ENCODE data around the gene PJVK. TPM values are rescaled to one million over a fixed set of nuclear protein-coding genes. Genes with fewer than 3 reads are reported as not detected.

PJVK gene
- total and polyA plus RNA-seq, 2 of the 13 experiments (the other 11 are each of a cell fraction or from before 2014, with no cell fraction given), result 1.2 to 2.6 TPM

DNA sequence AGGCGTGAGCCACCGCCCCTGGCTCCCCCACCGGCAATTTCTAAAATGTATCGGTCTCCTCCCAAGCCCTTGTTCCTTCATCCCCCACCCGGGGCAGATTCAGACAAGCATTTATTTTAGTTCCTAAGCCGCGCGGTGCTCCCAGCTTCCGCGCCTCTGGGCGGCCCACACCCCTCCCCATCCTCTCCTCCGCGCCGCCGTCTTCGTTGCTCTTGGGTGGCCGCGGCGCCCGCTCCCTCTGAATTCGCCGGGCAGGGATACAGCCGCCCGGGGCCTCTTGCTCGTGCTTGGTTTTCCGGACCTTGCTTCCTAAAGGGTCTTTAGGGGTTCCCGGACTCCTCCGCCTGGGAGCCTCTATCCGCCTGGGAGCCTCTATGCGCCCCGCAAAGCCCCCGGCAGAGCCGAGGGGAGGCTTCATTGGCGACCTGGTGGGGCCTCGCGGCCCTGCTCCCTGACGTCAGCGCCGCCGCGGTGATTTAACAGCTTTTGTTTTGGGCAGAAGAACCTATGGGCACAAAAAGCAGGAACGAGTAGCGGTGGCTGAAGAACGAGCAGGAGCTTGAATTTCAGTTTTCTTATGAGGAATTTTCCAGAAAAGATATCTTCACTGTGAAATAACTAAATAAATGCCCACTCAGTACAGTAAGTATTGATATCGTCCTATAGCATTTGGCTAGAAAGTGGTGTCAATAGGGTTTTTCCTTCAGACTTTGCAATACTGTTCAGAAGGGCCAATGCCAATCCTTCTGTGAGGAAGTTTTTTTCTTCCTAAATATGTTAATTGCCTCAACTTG is 37.5 kb upstream of the PJVK start (continued):
- TF ChIP-seq, protein P1, sequence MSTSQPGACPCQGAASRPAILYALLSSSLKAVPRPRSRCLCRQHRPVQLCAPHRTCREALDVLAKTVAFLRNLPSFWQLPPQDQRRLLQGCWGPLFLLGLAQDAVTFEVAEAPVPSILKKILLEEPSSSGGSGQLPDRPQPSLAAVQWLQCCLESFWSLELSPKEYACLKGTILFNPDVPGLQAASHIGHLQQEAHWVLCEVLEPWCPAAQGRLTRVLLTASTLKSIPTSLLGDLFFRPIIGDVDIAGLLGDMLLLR (CRISPR knock-in tag; IDR thresholded peaks at IDR 0.05), result peak; percentile 67; the same call in 1 of the 2 replicates
- TF ChIP-seq NKX3-1 (CRISPR knock-in tag; IDR thresholded peaks at IDR 0.05) (no peak), CHD2 (IDR thresholded peaks at IDR 0.05; ENCODE audit: low read depth, low read length) (no peak), NR1H2 (CRISPR knock-in tag; IDR thresholded peaks at IDR 0.05; ENCODE audit: borderline replicate concordance, low read depth) (no peak), ZNF329 (CRISPR knock-in tag; IDR thresholded peaks at IDR 0.05; ENCODE audit: low read depth) (no peak), ZBTB1 (CRISPR knock-in tag; IDR thresholded peaks at IDR 0.05; ENCODE audit: borderline replicate concordance) (no peak), ONECUT2 (CRISPR knock-in tag; IDR thresholded peaks at IDR 0.05) (no peak), ZNF296 (CRISPR knock-in tag; conservative IDR thresholded peaks at IDR 0.05) (no peak), MLLT10 (CRISPR knock-in tag; IDR thresholded peaks at IDR 0.05) (no peak), ZNF432 (CRISPR knock-in tag; IDR thresholded peaks at IDR 0.05; ENCODE audit: borderline replicate concordance) (no peak), BRD4 (CRISPR knock-in tag; IDR thresholded peaks at IDR 0.05) (no peak), KDM5B (CRISPR knock-in tag; IDR thresholded peaks at IDR 0.05; ENCODE audit: borderline replicate concordance) (peak; percentile 73; the same call in 1 of the 2 replicates), MEIS2 (CRISPR knock-in tag; IDR thresholded peaks at IDR 0.05) (no peak), ERF (CRISPR knock-in tag; IDR thresholded peaks at IDR 0.05) (no peak)
- TF ChIP-seq, protein P2, sequence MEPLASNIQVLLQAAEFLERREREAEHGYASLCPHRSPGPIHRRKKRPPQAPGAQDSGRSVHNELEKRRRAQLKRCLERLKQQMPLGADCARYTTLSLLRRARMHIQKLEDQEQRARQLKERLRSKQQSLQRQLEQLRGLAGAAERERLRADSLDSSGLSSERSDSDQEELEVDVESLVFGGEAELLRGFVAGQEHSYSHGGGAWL (CRISPR knock-in tag; IDR thresholded peaks at IDR 0.05), result peak; percentile 59; the same call in 1 of the 2 replicates
- TF ChIP-seq, protein P3, sequence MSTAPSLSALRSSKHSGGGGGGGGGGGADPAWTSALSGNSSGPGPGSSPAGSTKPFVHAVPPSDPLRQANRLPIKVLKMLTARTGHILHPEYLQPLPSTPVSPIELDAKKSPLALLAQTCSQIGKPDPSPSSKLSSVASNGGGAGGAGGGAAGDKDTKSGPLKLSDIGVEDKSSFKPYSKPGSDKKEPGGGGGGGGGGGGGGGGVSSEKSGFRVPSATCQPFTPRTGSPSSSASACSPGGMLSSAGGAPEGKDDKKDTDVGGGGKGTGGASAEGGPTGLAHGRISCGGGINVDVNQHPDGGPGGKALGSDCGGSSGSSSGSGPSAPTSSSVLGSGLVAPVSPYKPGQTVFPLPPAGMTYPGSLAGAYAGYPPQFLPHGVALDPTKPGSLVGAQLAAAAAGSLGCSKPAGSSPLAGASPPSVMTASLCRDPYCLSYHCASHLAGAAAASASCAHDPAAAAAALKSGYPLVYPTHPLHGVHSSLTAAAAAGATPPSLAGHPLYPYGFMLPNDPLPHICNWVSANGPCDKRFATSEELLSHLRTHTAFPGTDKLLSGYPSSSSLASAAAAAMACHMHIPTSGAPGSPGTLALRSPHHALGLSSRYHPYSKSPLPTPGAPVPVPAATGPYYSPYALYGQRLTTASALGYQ (CRISPR knock-in tag; IDR thresholded peaks at IDR 0.05), result no peak
- TF ChIP-seq, protein P4, sequence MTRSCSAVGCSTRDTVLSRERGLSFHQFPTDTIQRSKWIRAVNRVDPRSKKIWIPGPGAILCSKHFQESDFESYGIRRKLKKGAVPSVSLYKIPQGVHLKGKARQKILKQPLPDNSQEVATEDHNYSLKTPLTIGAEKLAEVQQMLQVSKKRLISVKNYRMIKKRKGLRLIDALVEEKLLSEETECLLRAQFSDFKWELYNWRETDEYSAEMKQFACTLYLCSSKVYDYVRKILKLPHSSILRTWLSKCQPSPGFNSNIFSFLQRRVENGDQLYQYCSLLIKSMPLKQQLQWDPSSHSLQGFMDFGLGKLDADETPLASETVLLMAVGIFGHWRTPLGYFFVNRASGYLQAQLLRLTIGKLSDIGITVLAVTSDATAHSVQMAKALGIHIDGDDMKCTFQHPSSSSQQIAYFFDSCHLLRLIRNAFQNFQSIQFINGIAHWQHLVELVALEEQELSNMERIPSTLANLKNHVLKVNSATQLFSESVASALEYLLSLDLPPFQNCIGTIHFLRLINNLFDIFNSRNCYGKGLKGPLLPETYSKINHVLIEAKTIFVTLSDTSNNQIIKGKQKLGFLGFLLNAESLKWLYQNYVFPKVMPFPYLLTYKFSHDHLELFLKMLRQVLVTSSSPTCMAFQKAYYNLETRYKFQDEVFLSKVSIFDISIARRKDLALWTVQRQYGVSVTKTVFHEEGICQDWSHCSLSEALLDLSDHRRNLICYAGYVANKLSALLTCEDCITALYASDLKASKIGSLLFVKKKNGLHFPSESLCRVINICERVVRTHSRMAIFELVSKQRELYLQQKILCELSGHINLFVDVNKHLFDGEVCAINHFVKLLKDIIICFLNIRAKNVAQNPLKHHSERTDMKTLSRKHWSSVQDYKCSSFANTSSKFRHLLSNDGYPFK (CRISPR knock-in tag; IDR thresholded peaks at IDR 0.05; ENCODE audit: borderline replicate concordance), result no peak; the same call in 1 of the 2 replicates
- TF ChIP-seq, protein P5, sequence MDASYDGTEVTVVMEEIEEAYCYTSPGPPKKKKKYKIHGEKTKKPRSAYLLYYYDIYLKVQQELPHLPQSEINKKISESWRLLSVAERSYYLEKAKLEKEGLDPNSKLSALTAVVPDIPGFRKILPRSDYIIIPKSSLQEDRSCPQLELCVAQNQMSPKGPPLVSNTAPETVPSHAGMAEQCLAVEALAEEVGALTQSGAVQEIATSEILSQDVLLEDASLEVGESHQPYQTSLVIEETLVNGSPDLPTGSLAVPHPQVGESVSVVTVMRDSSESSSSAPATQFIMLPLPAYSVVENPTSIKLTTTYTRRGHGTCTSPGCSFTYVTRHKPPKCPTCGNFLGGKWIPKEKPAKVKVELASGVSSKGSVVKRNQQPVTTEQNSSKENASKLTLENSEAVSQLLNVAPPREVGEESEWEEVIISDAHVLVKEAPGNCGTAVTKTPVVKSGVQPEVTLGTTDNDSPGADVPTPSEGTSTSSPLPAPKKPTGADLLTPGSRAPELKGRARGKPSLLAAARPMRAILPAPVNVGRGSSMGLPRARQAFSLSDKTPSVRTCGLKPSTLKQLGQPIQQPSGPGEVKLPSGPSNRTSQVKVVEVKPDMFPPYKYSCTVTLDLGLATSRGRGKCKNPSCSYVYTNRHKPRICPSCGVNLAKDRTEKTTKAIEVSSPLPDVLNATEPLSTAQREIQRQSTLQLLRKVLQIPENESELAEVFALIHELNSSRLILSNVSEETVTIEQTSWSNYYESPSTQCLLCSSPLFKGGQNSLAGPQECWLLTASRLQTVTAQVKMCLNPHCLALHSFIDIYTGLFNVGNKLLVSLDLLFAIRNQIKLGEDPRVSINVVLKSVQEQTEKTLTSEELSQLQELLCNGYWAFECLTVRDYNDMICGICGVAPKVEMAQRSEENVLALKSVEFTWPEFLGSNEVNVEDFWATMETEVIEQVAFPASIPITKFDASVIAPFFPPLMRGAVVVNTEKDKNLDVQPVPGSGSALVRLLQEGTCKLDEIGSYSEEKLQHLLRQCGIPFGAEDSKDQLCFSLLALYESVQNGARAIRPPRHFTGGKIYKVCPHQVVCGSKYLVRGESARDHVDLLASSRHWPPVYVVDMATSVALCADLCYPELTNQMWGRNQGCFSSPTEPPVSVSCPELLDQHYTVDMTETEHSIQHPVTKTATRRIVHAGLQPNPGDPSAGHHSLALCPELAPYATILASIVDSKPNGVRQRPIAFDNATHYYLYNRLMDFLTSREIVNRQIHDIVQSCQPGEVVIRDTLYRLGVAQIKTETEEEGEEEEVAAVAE (CRISPR knock-in tag; IDR thresholded peaks at IDR 0.05; ENCODE audit: borderline replicate concordance), result no peak
- TF ChIP-seq, protein P6, sequence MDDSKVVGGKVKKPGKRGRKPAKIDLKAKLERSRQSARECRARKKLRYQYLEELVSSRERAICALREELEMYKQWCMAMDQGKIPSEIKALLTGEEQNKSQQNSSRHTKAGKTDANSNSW (CRISPR knock-in tag; IDR thresholded peaks at IDR 0.05; ENCODE audit: borderline replicate concordance), result no peak
